GM19193 (cell line): ENCODE data around the gene ACTR3C.

Experiments
- POLR2A ChIP-seq: IDR thresholded peaks from 4 replicates; pipeline ENCODE4 v1.6.1; 2011; ENCODE audit not compliant: insufficient read depth, insufficient read length; ENCODE audit errors: extremely low read depth

Gene ACTR3C

DNA sequence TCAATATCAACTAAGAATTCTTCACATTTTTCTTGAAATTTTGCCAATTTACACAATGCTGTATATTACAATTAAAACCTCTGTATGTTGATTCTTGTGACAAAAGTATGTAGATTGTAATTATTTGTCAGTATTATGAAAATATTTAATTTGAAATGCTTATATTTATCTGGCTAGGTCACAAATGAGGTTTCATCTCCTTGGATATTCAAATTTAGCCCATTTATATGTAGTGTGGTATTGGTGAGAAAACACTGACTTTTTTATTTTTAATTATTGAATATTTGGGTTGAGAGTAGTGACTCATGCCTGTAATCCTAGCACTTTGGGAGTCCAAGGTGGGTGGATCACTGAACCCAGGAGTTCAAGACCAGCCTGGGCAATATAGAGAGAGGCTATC is 21.0 kb upstream of the ACTR3C start:
- no peak for TF ChIP-seq POLR2A

GRCh38 chr7:150343225-150343624 is 19.9 kb upstream of the ACTR3C start:
- no peak for TF ChIP-seq POLR2A

DNA sequence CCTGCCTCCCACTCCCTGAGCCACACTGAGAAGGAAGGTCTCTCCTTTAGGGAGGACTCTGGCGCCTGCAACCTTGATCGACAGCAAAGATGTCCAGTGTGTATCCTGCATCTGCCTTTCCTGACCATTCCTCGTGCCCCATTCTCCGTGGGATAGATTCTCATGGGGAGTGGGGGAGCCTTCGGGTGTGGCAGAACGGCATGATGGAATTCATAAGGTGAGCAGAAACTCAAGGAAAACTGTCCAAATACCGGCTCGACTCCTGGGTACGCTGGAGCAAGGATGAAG is 18.7 kb upstream of the ACTR3C start:
- TF ChIP-seq POLR2A: no peak

DNA sequence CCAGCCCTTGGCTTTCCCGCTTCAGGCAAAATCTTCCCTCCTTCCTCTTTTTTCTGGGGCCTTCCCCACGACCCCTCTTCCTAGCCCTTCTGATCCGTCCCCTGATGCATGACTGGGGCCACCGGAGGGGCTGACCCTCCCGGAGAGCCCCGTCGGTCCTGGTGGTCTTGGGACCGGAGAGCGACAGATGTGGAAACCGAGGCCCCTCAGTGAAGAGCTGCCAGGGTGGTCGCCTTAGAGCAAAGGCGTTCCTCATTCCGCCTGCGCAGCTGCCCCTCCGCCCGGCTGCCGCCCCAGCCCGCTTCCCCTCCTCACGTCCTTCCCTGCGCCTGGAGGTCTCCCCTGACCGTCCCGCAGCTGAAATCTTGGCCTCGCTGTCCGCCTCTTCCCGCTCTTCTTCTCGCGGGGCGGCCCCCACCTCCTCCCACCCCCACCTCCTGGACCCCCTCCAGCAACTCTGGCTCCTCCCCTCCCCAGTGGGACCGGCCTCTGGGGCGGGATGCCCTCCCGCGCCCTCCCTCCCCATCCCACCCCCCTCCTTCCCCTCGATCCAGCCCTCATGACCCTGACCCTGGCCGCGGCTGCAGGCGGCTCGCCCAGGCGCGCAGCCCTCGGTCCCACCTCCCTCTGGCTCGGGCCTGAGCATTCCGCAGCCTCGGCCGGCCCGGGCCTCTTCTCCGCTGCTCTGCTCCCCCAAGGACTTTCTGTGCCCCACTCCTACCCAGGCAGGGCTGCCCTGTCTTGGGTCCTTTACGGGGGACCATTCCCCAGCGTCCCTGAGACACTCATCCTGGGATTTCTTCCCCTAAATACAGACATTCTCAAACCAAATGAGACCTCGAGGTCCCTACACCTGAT is 18.1 kb upstream of the ACTR3C start, which contains the start of gene RARRES2:
Gene RARRES2 (minus strand): TSS at position 367 of the 858 bp plus-strand sequence. CDS start 1,020 bp downstream, outside the sequence.
- TF ChIP-seq POLR2A: no peak

- TF ChIP-seq POLR2A: no peak
Observed at GRCh38 chr7:150340875-150341262, 17.5 kb upstream of the ACTR3C start.

DNA sequence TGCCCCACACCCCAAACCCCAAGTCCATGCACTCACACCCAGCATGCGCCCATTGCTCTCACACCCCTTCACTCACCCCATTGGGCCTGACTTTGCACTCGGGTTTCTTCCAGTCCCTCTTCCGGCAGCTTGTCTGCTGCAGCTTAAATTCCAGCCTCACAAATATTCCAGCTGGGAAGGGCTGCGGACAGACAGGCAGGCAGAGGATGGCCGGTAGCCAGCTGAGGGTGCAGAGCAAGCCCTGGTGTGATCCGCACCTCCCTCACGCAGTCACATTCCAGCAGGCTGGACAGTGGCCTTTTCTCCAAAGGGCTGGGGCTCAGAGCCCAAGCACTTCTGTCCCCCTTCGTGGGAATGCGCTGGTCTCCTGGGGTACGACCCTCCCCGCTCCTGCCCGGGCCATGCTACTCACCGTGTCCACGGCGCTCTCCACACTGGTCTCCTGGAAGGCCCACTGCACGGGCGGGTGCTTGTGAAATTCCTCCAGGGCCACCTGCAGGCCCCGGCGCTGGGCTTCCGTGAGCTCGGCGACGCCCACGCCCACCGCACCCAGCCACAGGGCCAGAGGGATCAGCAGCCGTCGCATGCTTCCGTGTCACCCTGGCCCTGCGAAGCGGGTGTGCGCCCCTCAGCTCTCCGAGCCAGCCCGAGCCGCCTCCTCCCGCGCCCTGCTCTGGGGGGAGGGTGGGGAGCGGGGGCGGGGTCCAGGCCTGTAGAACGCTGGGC is 16.8 kb upstream of the ACTR3C start:
- no peak for TF ChIP-seq POLR2A

DNA sequence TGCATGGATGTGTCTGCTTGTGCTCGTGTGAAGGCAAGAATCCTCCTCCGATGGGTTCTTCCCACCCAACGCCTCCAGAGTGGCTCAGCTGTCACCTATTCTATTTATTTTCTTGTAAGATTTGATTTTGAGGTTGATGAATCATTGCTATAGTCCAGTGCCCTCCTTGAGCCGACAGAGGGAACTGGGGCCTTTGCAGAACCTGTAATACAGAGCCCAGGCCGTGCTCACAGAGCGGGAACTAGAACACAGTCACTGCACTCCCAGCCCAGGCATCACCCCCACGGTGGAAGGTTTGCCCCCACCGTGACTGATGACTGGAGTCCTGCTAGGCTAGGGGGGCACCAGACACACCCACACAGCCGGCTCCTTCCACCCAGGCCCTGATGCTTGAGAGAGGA is 16.1 kb upstream of the ACTR3C start:
- TF ChIP-seq POLR2A: no peak

GRCh38 chr7:150338166-150338829 is 15.0 kb upstream of the ACTR3C start:
- TF ChIP-seq POLR2A: no peak

DNA sequence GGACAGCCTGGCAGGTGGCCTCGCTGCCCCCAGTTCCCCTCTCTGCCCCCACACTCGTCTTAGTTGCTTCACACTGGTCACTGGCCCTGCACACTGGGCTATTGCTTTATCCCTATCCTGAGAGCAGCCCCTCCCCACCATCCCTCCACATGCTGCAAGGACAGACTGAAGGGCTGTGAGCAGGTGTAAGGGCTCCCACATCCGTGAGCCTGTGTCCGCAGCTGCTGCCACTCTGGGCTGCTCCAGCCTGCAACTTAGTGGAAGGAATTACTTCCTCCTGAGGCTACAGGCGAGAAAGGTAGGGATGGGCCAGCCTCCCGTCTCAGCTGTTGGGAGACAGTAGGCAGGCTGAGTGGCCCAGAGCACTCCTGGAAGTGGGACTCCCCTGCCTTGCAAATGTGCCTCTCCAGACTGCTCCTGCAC is 14.3 kb upstream of the ACTR3C start:
- no peak for TF ChIP-seq POLR2A

- TF ChIP-seq POLR2A: no peak
Observed at GRCh38 chr7:150337179-150337578, 13.8 kb upstream of the ACTR3C start.

DNA sequence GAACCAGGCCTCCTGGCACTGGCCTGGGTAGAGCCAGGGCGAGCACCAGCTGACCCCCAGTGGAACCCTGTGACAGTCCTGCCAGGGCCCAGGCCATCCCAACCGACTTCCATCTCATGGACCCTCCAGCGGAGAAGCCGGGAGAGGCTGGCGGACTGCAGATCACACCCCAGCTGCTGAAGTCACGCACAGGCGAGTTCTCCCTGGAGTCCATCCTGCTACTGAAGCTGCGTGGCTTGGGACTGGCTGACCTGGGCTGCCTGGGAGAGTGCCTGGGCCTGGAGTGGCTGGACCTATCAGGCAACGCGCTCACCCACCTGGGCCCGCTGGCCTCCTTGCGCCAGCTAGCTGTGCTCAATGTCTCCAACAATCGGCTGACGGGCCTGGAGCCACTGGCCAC is 13.4 kb upstream of the ACTR3C start:
- TF ChIP-seq POLR2A: no peak

GRCh38 chr7:150335774-150336112 is 12.4 kb upstream of the ACTR3C start:
- no peak for TF ChIP-seq POLR2A

DNA sequence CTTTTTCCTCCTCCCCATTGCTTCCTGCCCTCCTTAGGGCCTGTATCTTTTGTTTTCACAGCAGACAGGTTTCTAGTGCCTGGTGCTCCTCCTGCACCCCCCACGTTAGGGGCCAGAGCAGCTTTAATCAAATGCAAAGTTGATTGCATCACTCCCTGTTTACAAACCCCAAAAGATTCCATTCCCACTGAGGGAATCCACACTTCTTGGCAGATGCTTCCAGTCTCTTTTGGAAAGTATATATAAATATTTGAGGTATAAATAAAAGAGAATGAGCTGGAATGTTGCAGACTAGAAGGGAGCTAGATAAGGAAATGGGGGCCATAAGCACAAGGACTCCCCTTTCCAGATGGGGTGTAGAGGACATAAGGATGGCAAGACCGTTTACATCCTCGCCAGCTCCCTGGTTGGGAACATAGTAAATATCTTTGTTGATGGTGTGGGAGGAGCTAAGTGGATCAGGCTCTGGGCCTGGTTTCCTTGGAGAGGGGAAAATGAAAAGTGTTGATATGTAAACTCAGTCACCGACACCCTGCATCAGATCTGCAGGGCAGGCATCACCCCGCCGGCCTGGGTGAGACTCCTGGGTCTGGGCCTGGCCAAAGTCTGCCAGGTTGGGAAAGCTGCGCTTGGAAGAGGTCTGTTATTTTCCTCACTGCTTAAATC is 11.9 kb upstream of the ACTR3C start:
- TF ChIP-seq POLR2A: no peak

DNA sequence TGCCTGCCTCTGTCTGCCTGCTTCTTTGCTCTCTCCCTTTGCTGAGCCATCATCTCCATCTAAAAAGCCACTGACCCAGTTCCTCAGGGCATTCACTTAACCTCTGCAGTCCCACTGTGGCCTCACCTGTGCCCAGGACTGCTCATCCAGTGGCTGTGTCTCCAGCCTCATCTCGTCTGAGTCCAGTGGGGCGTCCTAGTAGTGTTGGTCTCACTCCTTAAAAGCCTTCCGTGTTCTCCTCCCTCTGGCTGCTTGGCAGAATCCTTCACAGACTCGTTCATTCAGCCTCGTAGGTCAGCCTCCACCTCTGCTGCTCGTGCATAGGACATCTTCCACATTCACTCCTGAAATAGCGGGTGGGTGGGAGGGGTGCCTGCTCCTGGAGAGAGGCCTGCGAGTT is 10.8 kb upstream of the ACTR3C start:
- no peak for TF ChIP-seq POLR2A

DNA sequence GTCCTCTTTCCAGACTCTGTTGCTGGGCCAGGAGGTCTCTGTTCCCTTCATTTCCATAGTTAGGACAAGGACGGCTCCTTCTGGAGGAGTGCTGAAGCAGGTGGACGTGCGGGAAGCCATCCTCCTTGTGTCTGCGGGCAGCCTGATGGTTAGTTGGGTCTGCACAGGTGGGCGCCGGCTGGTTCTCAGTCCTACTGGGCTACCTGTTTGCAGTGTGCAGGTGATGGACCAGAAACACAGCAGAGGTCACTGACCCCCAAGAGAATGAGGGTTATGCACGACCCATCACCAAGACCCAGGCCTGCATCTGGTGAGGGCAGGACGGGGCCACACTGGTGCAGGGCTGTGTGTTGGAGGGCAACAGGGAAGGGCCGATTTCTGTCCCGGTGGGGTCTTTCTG is 10.3 kb upstream of the ACTR3C start:
- TF ChIP-seq POLR2A: no peak

GRCh38 chr7:150332852-150333635 is 9.7 kb upstream of the ACTR3C start:
- no peak for TF ChIP-seq POLR2A
